Activated naive CD8-positive, alpha-beta T cell treated with anti-CD3 and anti-CD28 coated beads for 36 hours (primary cell): ENCODE data around the gene RCAN2. TPM values are rescaled to one million over a fixed set of nuclear protein-coding genes. Genes with fewer than 3 reads are reported as not detected.
A peak's percentile ranks its signal among the peaks of the same experiment; 100 is the strongest.

Source experiments
- DNase-seq: peaks from one replicate; pipeline ENCODE4 v3.0.0; 2021
- H3K27ac Mint-ChIP-seq: one replicate; pipeline ENCODE4 v1.8.0; 2022; ENCODE audit warnings: mild to moderate bottlenecking, moderate library complexity, mixed read lengths
- H3K27me3 Mint-ChIP-seq: one replicate; pipeline ENCODE4 v1.8.0; 2022; ENCODE audit warnings: mild to moderate bottlenecking, mixed read lengths
- H3K36me3 Mint-ChIP-seq: one replicate; pipeline ENCODE4 v1.8.0; 2021; ENCODE audit warnings: mild to moderate bottlenecking, mixed read lengths
- H3K4me1 Mint-ChIP-seq: one replicate; pipeline ENCODE4 v1.8.0; 2021; ENCODE audit warnings: mixed read lengths
- H3K4me3 Mint-ChIP-seq: one replicate; pipeline ENCODE4 v1.8.0; 2022; ENCODE audit warnings: mild to moderate bottlenecking, moderate library complexity, mixed read lengths
- H3K9me3 Mint-ChIP-seq: one replicate; pipeline ENCODE4 v1.8.0; 2022; ENCODE audit warnings: mixed read lengths
- total RNA-seq, 2 experiments: library from RNA; stranded (reverse); gene quantifications; one replicate each; pipeline ENCODE4 v1.2.3, GENCODE V29; 2021

RCAN2 gene
- total RNA-seq, 2 experiments from 2014 or later: not detected

DNA sequence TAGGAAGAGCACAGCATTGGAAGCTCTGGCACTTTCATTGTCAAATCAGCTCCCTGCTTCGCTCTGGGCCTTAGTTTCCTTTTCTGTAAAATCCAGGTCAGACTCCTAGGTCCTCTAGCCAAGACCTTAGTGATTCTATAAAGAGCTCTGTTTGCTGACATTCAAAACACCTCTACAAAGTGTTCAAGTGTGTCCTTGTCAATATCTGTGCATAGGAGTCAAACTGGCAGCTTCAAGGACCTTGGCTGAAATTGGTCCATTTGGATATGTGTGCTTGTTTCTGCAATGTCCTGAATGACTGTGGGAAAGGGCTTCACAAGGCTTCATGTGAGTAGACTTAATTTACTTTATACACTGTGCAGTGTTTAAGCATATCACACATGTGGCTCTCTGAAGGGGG, 246.6 kb downstream of the RCAN2 start:
- Mint-ChIP-seq H3K27ac (no peak overlapping the region), H3K9me3 (no peaks in the 10 kb centered on the region), H3K27me3 (peaks cover 3% of the 10 kb centered on the region)

DNA sequence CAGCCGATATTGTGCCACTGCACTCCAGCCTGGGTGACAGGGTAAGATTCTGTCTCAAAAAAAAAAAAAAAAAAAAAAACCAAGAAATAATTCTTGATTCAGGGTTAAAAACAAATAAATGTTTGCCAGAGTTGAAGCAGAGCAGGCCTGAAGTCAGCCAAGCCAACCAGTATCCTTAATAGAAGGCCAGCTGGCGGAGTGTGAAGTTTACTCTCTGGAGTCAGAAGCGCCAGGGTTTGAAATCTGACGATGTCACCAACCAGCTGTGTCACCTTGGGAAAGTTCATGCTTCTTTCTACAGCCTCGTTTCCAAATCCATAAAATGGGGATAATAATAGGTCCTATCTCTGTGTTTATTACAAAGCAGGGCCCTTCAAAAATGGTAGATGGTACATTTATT, 247.5 kb downstream of the RCAN2 start:
- H3K9me3 Mint-ChIP-seq: no peaks in the 10 kb centered on the region
- DNase-seq: no peak
- no peaks in the 10 kb centered on the region for H3K4me1 Mint-ChIP-seq
- no peak overlapping the region for H3K27ac Mint-ChIP-seq
- H3K36me3 Mint-ChIP-seq: no peaks in the 10 kb centered on the region
- H3K27me3 Mint-ChIP-seq: peaks cover 7% of the 10 kb centered on the region
- H3K4me3 Mint-ChIP-seq: no peak overlapping the region

More for the DNA sequence above, 246.6 kb downstream of the RCAN2 start:
- Mint-ChIP-seq H3K4me1 (no peaks in the 10 kb centered on the region), H3K36me3 (no peaks in the 10 kb centered on the region), H3K4me3 (no peak overlapping the region)
- DNase-seq: no peak

DNA sequence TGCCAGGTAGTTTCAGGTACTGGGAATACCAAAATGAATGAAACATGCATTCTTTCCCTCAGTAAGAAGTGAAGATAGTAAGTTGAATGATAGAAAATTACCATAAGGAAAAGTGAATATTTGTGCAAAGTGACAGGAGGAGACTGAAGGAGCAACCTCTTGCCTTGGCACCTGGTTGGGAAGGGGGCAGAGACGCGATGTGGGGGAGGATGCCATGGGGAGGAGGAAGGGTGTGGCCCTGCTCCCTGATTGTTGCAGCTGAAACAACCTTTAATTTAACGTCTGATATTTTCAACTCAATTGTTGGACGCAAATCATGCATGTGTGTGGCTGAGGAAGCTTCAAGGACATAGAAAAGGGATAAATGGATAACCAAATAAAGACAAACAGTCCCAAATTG, 248.3 kb downstream of the RCAN2 start:
- Mint-ChIP-seq H3K27ac (no peak overlapping the region), H3K36me3 (no peaks in the 10 kb centered on the region), H3K4me1 (no peaks in the 10 kb centered on the region), H3K9me3 (no peaks in the 10 kb centered on the region), H3K27me3 (peaks cover 7% of the 10 kb centered on the region), H3K4me3 (no peak overlapping the region)
- no peak for DNase-seq

DNA sequence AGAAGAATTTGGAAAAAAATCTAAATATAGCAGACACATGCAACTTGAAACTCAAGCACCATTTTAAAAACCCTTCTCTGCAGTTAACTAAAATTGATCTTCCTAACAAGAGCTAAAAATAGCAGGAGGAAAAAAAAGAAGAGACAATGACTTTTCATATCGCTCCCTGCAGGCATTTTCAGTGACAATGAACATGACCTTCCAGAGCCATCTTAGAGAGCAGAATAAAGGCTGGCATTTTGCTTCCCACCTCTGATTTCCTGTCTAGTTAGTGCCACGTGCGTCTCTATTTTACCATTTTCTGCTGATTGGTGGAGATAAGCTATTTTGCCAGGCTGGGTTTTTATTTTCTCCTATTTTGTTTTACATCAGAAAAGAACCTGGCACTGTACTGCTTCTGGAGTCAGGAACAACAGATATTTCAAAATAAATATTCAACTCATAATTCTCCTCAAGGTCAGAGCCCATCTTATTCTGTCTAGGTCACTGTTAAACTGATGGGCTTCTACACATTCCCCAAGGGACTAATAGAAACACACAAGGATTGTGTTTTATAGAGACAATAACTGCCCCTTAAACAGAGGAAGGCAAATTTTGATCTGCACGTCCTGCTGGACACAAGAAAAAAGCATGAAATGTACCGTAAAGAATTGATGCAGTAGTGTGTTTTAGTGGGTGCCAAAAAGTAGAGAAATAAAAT, 250.2 kb downstream of the RCAN2 start:
- H3K27me3 Mint-ChIP-seq: peaks cover 11% of the 10 kb centered on the region
- H3K4me1 Mint-ChIP-seq: no peaks in the 10 kb centered on the region
- DNase-seq: no peak
- H3K27ac Mint-ChIP-seq: no peak overlapping the region
- no peaks in the 10 kb centered on the region for H3K9me3 Mint-ChIP-seq
- H3K4me3 Mint-ChIP-seq: no peak overlapping the region
- H3K36me3 Mint-ChIP-seq: no peaks in the 10 kb centered on the region

DNA sequence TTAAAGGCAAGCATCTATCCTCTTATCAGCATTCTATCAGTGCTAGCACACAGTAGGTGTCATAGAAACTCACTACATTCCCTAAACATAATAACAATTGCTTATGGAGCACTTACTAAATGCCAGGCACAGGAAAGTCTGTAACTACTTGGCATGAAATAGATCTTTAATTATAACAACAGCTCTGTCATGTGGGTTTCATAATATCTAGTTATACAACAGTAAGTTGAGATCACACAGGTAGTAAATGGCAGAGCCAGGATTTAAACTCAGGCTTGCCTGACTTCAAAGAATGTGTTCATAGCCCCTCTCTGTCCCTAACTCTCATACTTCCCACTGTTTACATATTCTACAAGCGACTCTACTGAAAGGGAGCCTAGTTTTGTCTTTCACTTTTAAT, 254.5 kb downstream of the RCAN2 start:
- H3K36me3 Mint-ChIP-seq: no peaks in the 10 kb centered on the region
- H3K4me3 Mint-ChIP-seq: no peak overlapping the region
- H3K9me3 Mint-ChIP-seq: no peaks in the 10 kb centered on the region
- H3K27me3 Mint-ChIP-seq: peaks cover 15% of the 10 kb centered on the region
- H3K27ac Mint-ChIP-seq: no peak overlapping the region
- H3K4me1 Mint-ChIP-seq: no peaks in the 10 kb centered on the region
- DNase-seq: no peak

DNA sequence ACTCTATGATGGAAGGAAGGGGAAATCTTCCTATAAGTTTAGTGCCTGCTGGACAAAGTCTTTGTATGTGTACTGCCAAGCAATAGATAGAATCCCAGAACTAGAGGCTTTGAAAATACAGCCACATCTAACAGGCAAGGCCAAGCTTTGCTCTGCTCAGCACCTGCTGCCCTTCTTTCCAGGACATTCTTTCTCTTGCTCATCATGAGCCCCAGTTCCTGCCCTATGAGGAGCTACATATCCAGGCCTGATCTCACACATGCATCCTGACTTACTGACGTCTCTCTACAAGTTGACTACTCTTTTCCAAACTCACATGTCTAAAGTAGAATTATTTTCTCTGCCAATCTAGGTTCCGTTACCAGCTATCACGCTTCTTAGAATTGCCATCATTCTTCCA, 256.0 kb downstream of the RCAN2 start:
- H3K4me3 Mint-ChIP-seq: no peak overlapping the region
- no peaks in the 10 kb centered on the region for H3K4me1 Mint-ChIP-seq
- H3K27ac Mint-ChIP-seq: no peak overlapping the region
- H3K27me3 Mint-ChIP-seq: peaks cover 15% of the 10 kb centered on the region
- H3K36me3 Mint-ChIP-seq: no peaks in the 10 kb centered on the region
- peaks cover 2% of the 10 kb centered on the region for H3K9me3 Mint-ChIP-seq
- DNase-seq: no peak

DNA sequence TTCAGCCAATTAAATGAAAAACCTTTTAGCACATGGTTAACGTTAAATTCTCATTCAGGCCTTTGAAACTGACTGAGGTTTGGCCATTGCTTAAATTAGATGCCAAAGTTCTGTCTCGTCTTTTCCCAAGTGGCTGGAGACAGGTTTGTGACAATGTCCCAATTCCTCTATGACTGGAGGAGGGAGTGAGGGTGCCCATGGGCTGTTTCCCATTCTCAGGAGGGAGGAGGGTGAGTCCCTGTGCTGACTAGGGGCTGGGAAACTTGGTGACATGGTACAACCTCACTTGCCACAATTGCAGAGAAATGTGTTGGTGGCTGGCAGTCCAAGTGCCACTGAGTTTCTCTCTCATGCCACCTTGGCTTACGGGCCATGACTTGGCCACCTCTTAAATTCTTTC, 256.5 kb downstream of the RCAN2 start:
- Mint-ChIP-seq H3K36me3 (no peaks in the 10 kb centered on the region), H3K27me3 (peaks cover 13% of the 10 kb centered on the region), H3K4me1 (no peaks in the 10 kb centered on the region), H3K9me3 (peaks cover 2% of the 10 kb centered on the region), H3K4me3 (no peak overlapping the region), H3K27ac (no peak overlapping the region)
- no peak for DNase-seq

DNA sequence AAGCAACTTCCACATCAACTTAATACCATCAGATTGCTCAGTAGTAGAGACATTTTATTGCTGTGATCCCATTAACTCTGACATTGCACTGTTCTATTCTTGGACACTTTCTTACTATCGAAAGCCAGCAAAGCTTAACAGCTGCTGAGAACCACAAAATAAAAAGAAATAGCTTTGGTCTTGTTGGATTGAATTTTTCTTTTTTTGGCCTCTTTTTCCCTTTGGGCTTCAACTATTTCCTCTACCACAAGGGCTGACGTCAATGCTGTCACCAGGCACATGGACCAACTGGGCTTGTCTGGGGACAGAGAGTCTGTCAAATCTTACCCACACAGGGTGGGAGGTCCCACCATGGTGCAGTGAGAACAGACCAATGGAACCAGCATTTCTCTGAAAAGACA, 257.1 kb downstream of the RCAN2 start:
- H3K27me3 Mint-ChIP-seq: peaks cover 13% of the 10 kb centered on the region
- no peaks in the 10 kb centered on the region for H3K4me1 Mint-ChIP-seq
- H3K4me3 Mint-ChIP-seq: no peak overlapping the region
- peaks cover 6% of the 10 kb centered on the region for H3K9me3 Mint-ChIP-seq
- H3K27ac Mint-ChIP-seq: no peak overlapping the region
- DNase-seq: no peak
- no peaks in the 10 kb centered on the region for H3K36me3 Mint-ChIP-seq

DNA sequence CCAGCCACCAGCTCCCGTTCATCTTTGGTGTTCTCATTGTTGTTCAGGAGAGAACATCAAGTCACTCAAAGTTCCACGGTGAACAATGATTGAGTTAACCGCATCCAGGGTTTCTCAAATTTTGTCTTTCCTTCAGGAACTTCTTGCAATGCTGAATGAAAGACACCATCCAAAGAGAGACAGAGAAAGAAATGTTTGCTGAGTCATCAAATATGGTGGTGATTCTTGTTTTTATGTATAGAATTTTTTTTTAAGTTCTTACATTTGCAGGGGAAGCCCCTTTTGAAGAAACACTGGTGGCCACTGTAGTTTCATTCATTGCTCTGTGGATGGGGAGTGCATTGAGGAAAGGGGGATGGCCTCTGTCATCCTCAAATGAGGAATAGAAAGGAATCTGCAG, 258.1 kb downstream of the RCAN2 start:
- no peak overlapping the region for H3K4me3 Mint-ChIP-seq
- peaks cover 7% of the 10 kb centered on the region for H3K9me3 Mint-ChIP-seq
- no peak for DNase-seq
- peaks cover 15% of the 10 kb centered on the region for H3K27me3 Mint-ChIP-seq
- H3K27ac Mint-ChIP-seq: no peak overlapping the region
- no peaks in the 10 kb centered on the region for H3K36me3 Mint-ChIP-seq
- no peaks in the 10 kb centered on the region for H3K4me1 Mint-ChIP-seq

DNA sequence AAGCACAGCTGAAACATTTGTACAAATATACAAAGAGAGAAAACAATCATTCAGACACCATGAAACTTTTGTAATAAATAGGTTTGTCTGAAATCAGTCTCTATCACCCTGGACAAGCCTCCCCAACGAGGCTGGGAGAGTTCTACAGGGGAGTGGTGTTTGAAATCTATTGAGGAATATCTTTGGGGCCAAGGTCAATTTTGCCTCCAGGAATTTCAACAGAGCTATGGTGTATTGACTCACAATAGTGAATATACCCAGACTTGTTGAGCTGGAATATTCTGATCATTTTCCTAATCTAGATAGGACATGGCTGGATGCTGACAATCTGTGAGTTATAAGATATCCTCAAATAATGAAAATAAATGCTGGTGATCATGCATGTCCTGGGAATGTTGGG, 269.0 kb downstream of the RCAN2 start:
- no peak for DNase-seq
- H3K27me3 Mint-ChIP-seq: peaks cover under 1% of the 10 kb centered on the region
- H3K4me3 Mint-ChIP-seq: no peak overlapping the region
- H3K4me1 Mint-ChIP-seq: peaks cover 13% of the 10 kb centered on the region
- H3K9me3 Mint-ChIP-seq: no peaks in the 10 kb centered on the region
- H3K36me3 Mint-ChIP-seq: no peaks in the 10 kb centered on the region
- H3K27ac Mint-ChIP-seq: no peak overlapping the region

DNA sequence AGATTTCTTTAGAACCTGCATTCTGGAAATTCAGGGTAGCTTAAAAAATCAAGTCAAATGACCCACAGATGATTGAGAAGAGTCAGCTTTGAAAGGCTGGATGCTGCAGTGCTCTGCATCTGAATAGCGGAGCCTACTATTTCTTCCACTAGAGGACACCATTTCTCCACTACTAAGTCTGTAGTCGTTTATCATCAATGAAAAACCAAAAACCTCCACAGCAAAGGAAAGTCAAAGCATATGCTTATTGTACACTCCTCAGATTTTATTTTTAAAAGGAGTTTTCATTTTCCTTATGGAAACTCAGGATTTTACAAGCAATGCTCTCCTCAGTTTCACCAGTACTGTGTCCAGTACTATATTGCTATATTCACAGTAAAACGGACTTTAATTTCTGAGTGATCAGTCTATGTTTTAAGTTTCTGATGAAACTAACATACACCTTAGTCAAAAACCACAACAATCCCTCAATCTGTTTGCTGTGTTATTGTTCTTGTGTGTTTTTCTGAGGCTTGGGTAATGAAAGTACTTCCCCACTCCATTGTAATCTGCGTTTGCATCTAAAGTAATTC, 269.9 kb downstream of the RCAN2 start:
- H3K27ac Mint-ChIP-seq: no peak overlapping the region
- no peaks in the 10 kb centered on the region for H3K9me3 Mint-ChIP-seq
- no peaks in the 10 kb centered on the region for H3K36me3 Mint-ChIP-seq
- no peak for DNase-seq
- no peaks in the 10 kb centered on the region for H3K27me3 Mint-ChIP-seq
- H3K4me1 Mint-ChIP-seq: peaks cover 13% of the 10 kb centered on the region
- no peak overlapping the region for H3K4me3 Mint-ChIP-seq

DNA sequence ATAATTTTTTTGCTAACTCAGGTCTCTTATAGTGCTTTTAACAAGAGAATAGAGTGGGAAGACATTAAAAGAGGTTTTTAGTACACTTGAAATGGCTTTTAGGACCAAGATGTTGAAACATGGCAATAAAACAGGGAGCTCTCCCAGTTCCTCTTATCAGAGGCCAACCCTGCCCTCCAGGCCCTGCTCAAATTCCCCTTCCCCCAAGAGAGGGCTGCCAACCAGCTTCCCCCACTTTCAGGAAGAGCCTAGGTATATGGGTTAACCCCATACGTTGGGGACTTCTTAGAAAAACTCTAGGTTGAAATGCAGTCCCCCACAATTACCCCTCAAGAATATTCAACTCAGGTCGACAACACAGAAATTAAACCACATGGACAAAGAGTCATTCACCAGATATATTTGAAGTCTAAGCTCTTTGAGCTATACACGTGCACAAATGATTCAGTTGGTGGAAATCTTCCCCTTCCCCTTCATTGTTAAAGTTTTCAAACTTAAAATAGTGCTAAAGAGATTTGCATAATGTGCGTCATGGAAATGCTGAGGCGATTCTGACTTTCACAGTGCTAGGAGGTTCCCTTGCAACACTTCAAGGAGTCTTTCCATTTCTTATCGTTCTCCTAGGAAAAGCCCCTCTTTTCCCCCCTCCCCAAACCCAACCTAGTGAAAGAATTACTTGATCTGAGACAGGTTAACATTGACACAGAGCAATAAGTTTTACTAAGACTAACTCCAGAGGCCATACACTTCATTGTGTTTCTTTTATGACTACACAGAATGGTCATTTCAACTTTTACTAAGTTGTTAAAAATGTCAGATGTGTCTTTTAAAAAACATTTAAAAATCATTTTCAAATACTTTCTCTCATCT, 270.7 kb downstream of the RCAN2 start:
- Mint-ChIP-seq H3K4me3 (no peak overlapping the region), H3K4me1 (peaks cover 13% of the 10 kb centered on the region), H3K36me3 (no peaks in the 10 kb centered on the region), H3K27ac (peak overlapping the region; percentile 79), H3K9me3 (no peaks in the 10 kb centered on the region), H3K27me3 (no peaks in the 10 kb centered on the region)
- peak; percentile 20 for DNase-seq

DNA sequence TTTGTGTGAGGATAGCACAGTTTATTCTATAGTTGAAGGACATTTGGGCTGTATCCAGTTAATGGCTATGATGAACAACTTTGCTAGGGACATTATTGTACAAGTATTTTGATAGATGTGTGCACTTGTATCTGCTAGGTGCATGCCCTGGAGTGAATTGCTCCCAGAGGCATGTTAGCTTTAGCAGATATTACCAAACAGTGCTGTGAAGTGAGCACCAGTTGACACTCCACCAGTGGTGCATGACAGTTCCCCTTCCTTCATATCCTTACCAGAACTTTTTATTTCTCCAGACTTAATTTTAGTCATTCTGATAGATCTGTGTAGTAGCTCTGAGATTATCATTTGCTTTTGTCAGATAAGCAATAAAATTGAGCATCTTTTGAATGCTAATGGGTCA, 271.6 kb downstream of the RCAN2 start:
- no peak for DNase-seq
- no peaks in the 10 kb centered on the region for H3K27me3 Mint-ChIP-seq
- H3K36me3 Mint-ChIP-seq: no peaks in the 10 kb centered on the region
- H3K4me1 Mint-ChIP-seq: peaks cover 13% of the 10 kb centered on the region
- no peak overlapping the region for H3K4me3 Mint-ChIP-seq
- H3K9me3 Mint-ChIP-seq: no peaks in the 10 kb centered on the region
- H3K27ac Mint-ChIP-seq: no peak overlapping the region

DNA sequence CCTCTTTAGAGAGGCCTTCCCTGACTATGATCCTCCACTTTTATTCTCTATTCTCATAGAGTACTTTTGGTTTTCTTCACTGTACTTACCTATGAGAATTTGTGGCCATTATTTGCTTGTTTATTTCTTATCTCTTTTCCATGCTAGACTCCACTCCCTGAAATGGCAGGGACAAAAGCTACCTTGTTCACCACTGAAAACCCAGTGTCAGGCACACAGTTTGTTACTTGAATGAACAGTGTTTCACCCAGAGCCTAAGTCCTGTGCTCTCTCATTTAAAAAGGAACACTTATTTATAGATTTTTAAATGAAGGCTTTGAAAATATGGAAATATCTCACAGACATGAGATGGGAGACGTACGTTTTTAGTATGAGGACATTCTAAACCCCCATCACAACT, 272.8 kb downstream of the RCAN2 start:
- Mint-ChIP-seq H3K4me1 (peaks cover 13% of the 10 kb centered on the region), H3K27me3 (no peaks in the 10 kb centered on the region), H3K27ac (no peak overlapping the region), H3K4me3 (no peak overlapping the region), H3K36me3 (no peaks in the 10 kb centered on the region), H3K9me3 (no peaks in the 10 kb centered on the region)
- DNase-seq: no peak

DNA sequence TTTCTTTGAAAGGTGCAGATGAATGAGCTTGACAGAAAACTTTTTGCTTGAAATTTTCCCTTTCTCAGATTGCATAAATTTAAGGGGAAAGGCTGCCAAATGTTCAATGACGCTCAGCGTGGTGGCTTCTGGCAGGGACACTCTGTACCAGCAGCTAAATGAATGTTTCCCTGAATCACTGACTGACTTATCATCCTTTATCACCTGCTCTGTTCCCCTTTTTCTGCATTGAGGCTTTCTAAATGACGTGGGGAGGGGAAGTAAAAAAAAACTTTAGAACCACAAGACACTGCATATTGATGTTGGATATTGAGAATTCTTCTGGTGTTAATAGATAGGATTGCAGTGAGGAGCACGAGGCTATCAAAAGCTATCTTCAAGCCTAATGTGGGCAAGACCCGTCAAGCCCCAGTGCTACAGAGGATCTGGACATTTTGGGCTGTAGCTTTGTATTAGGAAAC, 273.5 kb downstream of the RCAN2 start:
- DNase-seq: no peak
- no peaks in the 10 kb centered on the region for H3K36me3 Mint-ChIP-seq
- H3K4me1 Mint-ChIP-seq: peaks cover 13% of the 10 kb centered on the region
- no peaks in the 10 kb centered on the region for H3K9me3 Mint-ChIP-seq
- no peaks in the 10 kb centered on the region for H3K27me3 Mint-ChIP-seq
- H3K27ac Mint-ChIP-seq: no peak overlapping the region
- H3K4me3 Mint-ChIP-seq: no peak overlapping the region
